Measurements from ENCODE around the gene SMIM1. TPM values are rescaled to one million over a fixed set of nuclear protein-coding genes. Genes with fewer than 3 reads are reported as not detected.

SMIM1 gene
- total RNA-seq, 1 experiment from 2014 or later: 2.7 TPM

GRCh38 chr1:3750741-3751140 lies 21.8 kb upstream of the SMIM1 start:
- intact Hi-C loops (cut with micrococcal nuclease; ENCODE audit: unreplicated experiment): no loop called here
- no peak for TF ChIP-seq CTCF (IDR thresholded peaks at IDR 0.05; ENCODE audit: unreplicated experiment)
- CTCF ChIA-PET: no interaction called here
- Mint-ChIP-seq H3K4me3 (ENCODE audit: low read depth, unreplicated experiment) (no peak overlapping the region), H3K27ac (ENCODE audit: unreplicated experiment) (no peak overlapping the region), H3K4me1 (ENCODE audit: low read depth, unreplicated experiment) (no peaks in the 10 kb centered on the region), H3K36me3 (ENCODE audit: insufficient read depth, unreplicated experiment) (no peaks in the 10 kb centered on the region), H3K9me3 (ENCODE audit: low read depth, unreplicated experiment) (no peaks in the 10 kb centered on the region), H3K27me3 (ENCODE audit: unreplicated experiment) (peaks cover 35% of the 10 kb centered on the region)
- DNase-seq: no peak
- BruUV-seq (replicated peaks): no TSS peak

GRCh38 chr1:3752400-3752945 lies 20.1 kb upstream of the SMIM1 start, which contains the start of gene CCDC27:
Gene CCDC27 (plus strand): TSS chr1:3752450. CDS start chr1:3752482, 32 bp downstream.
- no peaks in the 10 kb centered on the region for H3K4me1 Mint-ChIP-seq (ENCODE audit: low read depth, unreplicated experiment)
- H3K36me3 Mint-ChIP-seq (ENCODE audit: insufficient read depth, unreplicated experiment): no peaks in the 10 kb centered on the region
- H3K27ac Mint-ChIP-seq (ENCODE audit: unreplicated experiment): no peak within 1 kb of the TSS
- no TSS peak for BruUV-seq (replicated peaks)
- H3K4me3 Mint-ChIP-seq (ENCODE audit: low read depth, unreplicated experiment): no peak within 1 kb of the TSS
- no peak for DNase-seq
- TF ChIP-seq CTCF (IDR thresholded peaks at IDR 0.05; ENCODE audit: unreplicated experiment): no peak
- intact Hi-C loops (cut with micrococcal nuclease; ENCODE audit: unreplicated experiment): no loop called here
- H3K27me3 Mint-ChIP-seq (ENCODE audit: unreplicated experiment): peaks cover 35% of the 10 kb centered on the region
- CTCF ChIA-PET: no interaction called here
- no peaks in the 10 kb centered on the region for H3K9me3 Mint-ChIP-seq (ENCODE audit: low read depth, unreplicated experiment)

- intact Hi-C loops (cut with micrococcal nuclease; ENCODE audit: unreplicated experiment): no loop called here
- H3K27me3 Mint-ChIP-seq (ENCODE audit: unreplicated experiment): peaks cover 45% of the 10 kb centered on the region
- CTCF ChIA-PET: interaction anchor here (0.9 kb wide), 1 partner anchor 42 kb away, joined by 4 read pairs; the partner anchor contains the start of gene LRRC47
- H3K27ac Mint-ChIP-seq (ENCODE audit: unreplicated experiment): no peak overlapping the region
- H3K4me3 Mint-ChIP-seq (ENCODE audit: low read depth, unreplicated experiment): no peak overlapping the region
- H3K9me3 Mint-ChIP-seq (ENCODE audit: low read depth, unreplicated experiment): no peaks in the 10 kb centered on the region
- DNase-seq: no peak
- H3K36me3 Mint-ChIP-seq (ENCODE audit: insufficient read depth, unreplicated experiment): no peaks in the 10 kb centered on the region
- TF ChIP-seq CTCF (IDR thresholded peaks at IDR 0.05; ENCODE audit: unreplicated experiment): no peak
- no TSS peak for BruUV-seq (replicated peaks)
- no peaks in the 10 kb centered on the region for H3K4me1 Mint-ChIP-seq (ENCODE audit: low read depth, unreplicated experiment)
Measured at GRCh38 chr1:3753656-3754454, 18.7 kb upstream of the SMIM1 start.

- BruUV-seq (replicated peaks): no TSS peak
- H3K36me3 Mint-ChIP-seq (ENCODE audit: insufficient read depth, unreplicated experiment): no peaks in the 10 kb centered on the region
Measured at GRCh38 chr1:3756394-3756793, 16.2 kb upstream of the SMIM1 start.

More at GRCh38 chr1:3756394-3756793, 16.2 kb upstream of the SMIM1 start:
- Mint-ChIP-seq H3K27ac (ENCODE audit: unreplicated experiment) (no peak overlapping the region), H3K4me3 (ENCODE audit: low read depth, unreplicated experiment) (no peak overlapping the region), H3K9me3 (ENCODE audit: low read depth, unreplicated experiment) (peaks cover 4% of the 10 kb centered on the region), H3K4me1 (ENCODE audit: low read depth, unreplicated experiment) (no peaks in the 10 kb centered on the region), H3K27me3 (ENCODE audit: unreplicated experiment) (peaks cover 52% of the 10 kb centered on the region)
- TF ChIP-seq CTCF (IDR thresholded peaks at IDR 0.05; ENCODE audit: unreplicated experiment): no peak
- CTCF ChIA-PET: no interaction called here
- intact Hi-C loops (cut with micrococcal nuclease; ENCODE audit: unreplicated experiment): no loop called here
- DNase-seq: no peak
